OCI-LY7 (cell line): ENCODE measurements around the gene GLG1. TPM values are rescaled to one million over a fixed set of nuclear protein-coding genes. Genes with fewer than 3 reads are reported as not detected.

Experiments used
- BruUV-seq: library from RNA; stranded (reverse); fragments of 400-500 nt; replicated peaks from 2 replicates; lab custom pipeline; 2021; lab: Mats Ljungman, UMichigan
- CTCF ChIA-PET: fragments of 300-600 bp; sonication (Branson Sonifier 250); formaldehyde crosslinking; loops from one replicate; lab custom pipeline; 2022; ENCODE audit warnings: antibody characterized with exemption; ENCODE audit not compliant: unreplicated experiment; lab: Charles Lee
- POLR2A ChIA-PET: fragments of 300-600 bp; sonication (Branson Sonifier 250); formaldehyde crosslinking; loops from one replicate; lab custom pipeline; 2022; ENCODE audit warnings: antibody characterized with exemption; lab: Charles Lee
- DNase-seq: peaks from one replicate; pipeline ENCODE4 v3.0.0-alpha.2; 2015; ENCODE audit warnings: low spot score
- H2AFZ ChIP-seq: fragments of 200-600 bp; sonication (generic), shearing (Covaris generic); 2 replicates; pipeline ENCODE4 v1.6.1; 2014; ENCODE audit warnings: mild to moderate bottlenecking, antibody characterized with exemption, low read length, moderate library complexity
- H3K27ac ChIP-seq: fragments of 200-600 bp; sonication (generic); 2 replicates; pipeline ENCODE4 v1.5.1; 2014; ENCODE audit warnings: mixed run types, low read depth, mild to moderate bottlenecking, moderate library complexity, low read length, inconsistent platforms; ENCODE audit not compliant: poor library complexity, severe bottlenecking
- H3K36me3 ChIP-seq: fragments of 200-600 bp; sonication (generic); 2 replicates; pipeline ENCODE4 v1.6.1; 2014; ENCODE audit warnings: mild to moderate bottlenecking, antibody characterized with exemption, low read length, moderate library complexity, mixed read lengths; ENCODE audit not compliant: insufficient read depth
- H3K4me1 ChIP-seq: fragments of 200-600 bp; sonication (generic); 2 replicates; pipeline ENCODE4 v1.5.1; 2014; ENCODE audit warnings: mild to moderate bottlenecking, low read length; ENCODE audit not compliant: insufficient read depth, poor library complexity, severe bottlenecking
- H3K4me2 ChIP-seq: fragments of 200-600 bp; sonication (generic); 2 replicates; pipeline ENCODE4 v1.6.1; 2014; ENCODE audit warnings: mild to moderate bottlenecking, low read length
- H3K4me3 ChIP-seq: fragments of 200-600 bp; sonication (generic); 2 replicates; pipeline ENCODE4 v1.5.1; 2014; ENCODE audit warnings: mild to moderate bottlenecking, low read depth, low read length; ENCODE audit not compliant: poor library complexity, severe bottlenecking
- H3K79me2 ChIP-seq: fragments of 200-600 bp; sonication (generic); 2 replicates; pipeline ENCODE4 v1.6.1; 2016; ENCODE audit warnings: low read depth, mild to moderate bottlenecking, low read length, moderate library complexity, mixed read lengths; ENCODE audit not compliant: insufficient read depth
- H3K9me2 ChIP-seq: fragments of 200-600 bp; sonication (generic); 2 replicates; pipeline ENCODE4 v1.6.1; 2016; ENCODE audit warnings: mild to moderate bottlenecking, low read length, mixed read lengths; ENCODE audit not compliant: insufficient read depth
- H3K9me3 ChIP-seq: fragments of 200-600 bp; sonication (generic); 2 replicates; pipeline ENCODE4 v1.6.1; 2014; ENCODE audit warnings: mild to moderate bottlenecking, mixed run types, low read length, mixed read lengths
- H4K20me1 ChIP-seq: fragments of 200-600 bp; sonication (generic); 2 replicates; pipeline ENCODE4 v1.6.1; 2014; ENCODE audit warnings: mild to moderate bottlenecking, antibody characterized with exemption, low read length, moderate library complexity, mixed read lengths; ENCODE audit not compliant: insufficient read depth
- EZH2phosphoT487 ChIP-seq: fragments of 200-600 bp; sonication (generic); IDR thresholded peaks from 2 replicates; pipeline ENCODE4 v1.6.1; 2018; ENCODE audit warnings: low read depth, borderline replicate concordance, mild to moderate bottlenecking, mixed run types, antibody characterized with exemption, low read length, moderate library complexity, mixed read lengths
- intact Hi-C: fragments of 100-400 bp; cut with micrococcal nuclease; formaldehyde crosslinking; loops from one replicate; pipeline ENCODE4 v1.10.0; 2022; ENCODE audit not compliant: unreplicated experiment
- total RNA-seq, 2 experiments: library from RNA; depleted of rRNA in 1 of 2; stranded (reverse); fragments of >200 nt in 1 of 2; shearing (Covaris generic) in 1 of 2; gene quantifications; 2 replicates each; pipeline ENCODE4 v1.2.3, GENCODE V29; 2014 to 2022
- TF ChIP-seq, protein P1 (sequence below): fragments of 200-600 bp; sonication (generic); conservative IDR thresholded peaks from 2 replicates; pipeline ENCODE4 v1.5.1; 2014; ENCODE audit warnings: mild to moderate bottlenecking, antibody characterized with exemption, low read length, moderate library complexity, mixed read lengths

GLG1 gene
- total RNA-seq, 2 experiments from 2014 or later: 40.4 to 69.8 TPM

GRCh38 chr16:74472540-74472939 is 134.4 kb downstream of the GLG1 start:
- Histone ChIP-seq H3K79me2 (no peaks in the 10 kb centered on the region), H3K36me3 (peaks cover 80% of the 10 kb centered on the region), H3K4me2 (no peak overlapping the region), H4K20me1 (no peaks in the 10 kb centered on the region), H3K4me3 (no peak overlapping the region), H3K9me3 (no peaks in the 10 kb centered on the region), H3K4me1 (no peaks in the 10 kb centered on the region), H2AFZ (no peak overlapping the region), H3K9me2 (no peaks in the 10 kb centered on the region), H3K27ac (no peak overlapping the region)
- no peak for DNase-seq
- intact Hi-C loops: no loop called here
- ChIA-PET POLR2A (interaction anchor here (0.5 to 1.0 kb wide), 2 partner anchors 19 to 36 kb away, joined by 3 read pairs; no protein-coding TSS in a partner anchor), CTCF (interaction anchor here (0.6 kb wide), 1 partner anchor 765 kb away, joined by 3 read pairs; no protein-coding TSS in a partner anchor)
- no TSS peak for BruUV-seq
- TF ChIP-seq EZH2phosphoT487: no peak
- TF ChIP-seq, protein P1, sequence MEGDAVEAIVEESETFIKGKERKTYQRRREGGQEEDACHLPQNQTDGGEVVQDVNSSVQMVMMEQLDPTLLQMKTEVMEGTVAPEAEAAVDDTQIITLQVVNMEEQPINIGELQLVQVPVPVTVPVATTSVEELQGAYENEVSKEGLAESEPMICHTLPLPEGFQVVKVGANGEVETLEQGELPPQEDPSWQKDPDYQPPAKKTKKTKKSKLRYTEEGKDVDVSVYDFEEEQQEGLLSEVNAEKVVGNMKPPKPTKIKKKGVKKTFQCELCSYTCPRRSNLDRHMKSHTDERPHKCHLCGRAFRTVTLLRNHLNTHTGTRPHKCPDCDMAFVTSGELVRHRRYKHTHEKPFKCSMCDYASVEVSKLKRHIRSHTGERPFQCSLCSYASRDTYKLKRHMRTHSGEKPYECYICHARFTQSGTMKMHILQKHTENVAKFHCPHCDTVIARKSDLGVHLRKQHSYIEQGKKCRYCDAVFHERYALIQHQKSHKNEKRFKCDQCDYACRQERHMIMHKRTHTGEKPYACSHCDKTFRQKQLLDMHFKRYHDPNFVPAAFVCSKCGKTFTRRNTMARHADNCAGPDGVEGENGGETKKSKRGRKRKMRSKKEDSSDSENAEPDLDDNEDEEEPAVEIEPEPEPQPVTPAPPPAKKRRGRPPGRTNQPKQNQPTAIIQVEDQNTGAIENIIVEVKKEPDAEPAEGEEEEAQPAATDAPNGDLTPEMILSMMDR: no peak

- H3K4me1 ChIP-seq: no peaks in the 10 kb centered on the region
- no peaks in the 10 kb centered on the region for H3K79me2 ChIP-seq
- POLR2A ChIA-PET: interaction anchor here (0.5 to 1.0 kb wide), 2 partner anchors 18 to 36 kb away, joined by 3 read pairs; no protein-coding TSS in a partner anchor
- no peaks in the 10 kb centered on the region for H3K9me2 ChIP-seq
- H3K9me3 ChIP-seq: no peaks in the 10 kb centered on the region
- H3K36me3 ChIP-seq: peaks cover 80% of the 10 kb centered on the region
- no TSS peak for BruUV-seq
- no peak overlapping the region for H3K27ac ChIP-seq
- CTCF ChIA-PET: no interaction called here
- no peak for DNase-seq
- no peak for TF ChIP-seq EZH2phosphoT487
- TF ChIP-seq, protein P1: no peak
- no peak overlapping the region for H3K4me3 ChIP-seq
- intact Hi-C loops: no loop called here
- H2AFZ ChIP-seq: no peak overlapping the region
- no peak overlapping the region for H3K4me2 ChIP-seq
- H4K20me1 ChIP-seq: no peaks in the 10 kb centered on the region
Measured at GRCh38 chr16:74472010-74472409, 134.9 kb downstream of the GLG1 start.

DNA sequence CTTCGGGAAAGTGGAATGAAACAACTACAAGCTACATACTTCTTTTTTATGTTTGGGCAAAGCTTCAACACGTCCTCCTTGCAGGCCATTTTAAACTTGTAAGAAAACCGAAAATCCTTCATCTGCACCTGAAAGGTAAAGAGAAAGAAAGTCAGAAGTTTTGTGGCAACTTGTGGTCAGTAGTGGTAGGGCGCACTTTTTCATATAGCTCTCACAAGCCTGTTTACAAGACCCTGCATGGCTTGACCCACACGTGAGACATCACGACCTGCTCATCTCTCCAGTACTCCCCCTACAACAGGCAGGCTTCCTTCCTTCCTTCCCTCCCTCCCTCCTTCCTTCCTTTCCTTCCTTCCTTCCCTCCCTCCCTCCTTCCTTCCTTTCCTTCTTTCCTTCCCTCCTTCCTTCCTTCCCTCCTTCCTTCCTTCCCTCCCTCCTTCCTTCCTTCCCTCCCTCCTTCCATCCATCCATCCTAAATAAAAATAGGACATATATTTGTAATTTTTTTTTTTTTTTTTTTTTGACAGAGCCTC is 136.9 kb downstream of the GLG1 start:
- DNase-seq: no peak
- Histone ChIP-seq H2AFZ (no peak overlapping the region), H3K79me2 (no peaks in the 10 kb centered on the region), H3K27ac (no peak overlapping the region), H3K9me2 (no peaks in the 10 kb centered on the region), H3K4me2 (no peak overlapping the region), H4K20me1 (no peaks in the 10 kb centered on the region), H3K9me3 (no peaks in the 10 kb centered on the region), H3K36me3 (peaks cover 74% of the 10 kb centered on the region), H3K4me3 (no peak overlapping the region), H3K4me1 (no peaks in the 10 kb centered on the region)
- intact Hi-C loops: no loop called here
- ChIA-PET POLR2A (no interaction called here), CTCF (no interaction called here)
- BruUV-seq: no TSS peak
- no peak for TF ChIP-seq EZH2phosphoT487
- TF ChIP-seq, protein P1: no peak
